Neural progenitor cell (in vitro differentiated cells): ENCODE data around the gene SLC24A4. TPM values are rescaled to one million over a fixed set of nuclear protein-coding genes. Genes with fewer than 3 reads are reported as not detected.

Source experiments
- DNase-seq: peaks from one replicate; pipeline ENCODE4 v3.0.0-alpha.2; 2016; ENCODE audit warnings: low spot score
- H2AFZ ChIP-seq: fragments of 200-600 bp; sonication (generic); replicated peaks from 2 replicates; pipeline ENCODE4 v1.6.1; 2016; ENCODE audit warnings: antibody characterized with exemption
- H3F3A ChIP-seq: fragments of 200-600 bp; sonication (generic); 2 replicates; pipeline ENCODE4 v1.6.1; 2016; ENCODE audit warnings: antibody characterized with exemption, low read depth
- H3K27ac ChIP-seq: fragments of 200-600 bp; sonication (generic); 2 replicates; pipeline ENCODE4 v1.5.1; 2016; ENCODE audit warnings: mild to moderate bottlenecking
- H3K27me3 ChIP-seq: fragments of 200-600 bp; sonication (generic); 2 replicates; pipeline ENCODE4 v1.6.1; 2016; ENCODE audit warnings: mild to moderate bottlenecking, moderate library complexity
- H3K36me3 ChIP-seq: fragments of 200-600 bp; sonication (generic); 2 replicates; pipeline ENCODE4 v1.5.1; 2016
- H3K4me1 ChIP-seq: fragments of 200-600 bp; sonication (generic); 2 replicates; pipeline ENCODE4 v1.6.1; 2016; ENCODE audit warnings: mixed run types
- H3K4me2 ChIP-seq: fragments of 200-600 bp; sonication (generic); 2 replicates; pipeline ENCODE4 v1.6.1; 2016
- H3K4me3 ChIP-seq: fragments of 200-600 bp; sonication (generic); 2 replicates; pipeline ENCODE4 v1.5.1; 2016
- H3K79me2 ChIP-seq: fragments of 200-600 bp; sonication (generic); 2 replicates; pipeline ENCODE4 v1.6.1; 2016; ENCODE audit warnings: low read depth
- H3K9ac ChIP-seq: fragments of 200-600 bp; sonication (generic); 2 replicates; pipeline ENCODE4 v1.6.1; 2016
- H3K9me3 ChIP-seq: fragments of 200-600 bp; sonication (generic); 2 replicates; pipeline ENCODE4 v1.5.1; 2016; ENCODE audit warnings: low read depth
- H4K20me1 ChIP-seq: fragments of 200-600 bp; sonication (generic); 2 replicates; pipeline ENCODE4 v1.6.1; 2016; ENCODE audit warnings: low read depth
- H3K27ac Mint-ChIP-seq: 3 replicates; pipeline ENCODE4 v1.8.0; 2021; ENCODE audit warnings: mixed read lengths
- H3K27me3 Mint-ChIP-seq: 2 replicates; pipeline ENCODE4 v1.8.0; 2022; ENCODE audit warnings: low read depth, mild to moderate bottlenecking, inconsistent platforms, moderate library complexity, mixed read lengths; ENCODE audit not compliant: insufficient read depth
- H3K36me3 Mint-ChIP-seq: 3 replicates; pipeline ENCODE4 v1.8.0; 2021; ENCODE audit warnings: mixed read lengths
- H3K4me1 Mint-ChIP-seq: 3 replicates; pipeline ENCODE4 v1.8.0; 2021; ENCODE audit warnings: mixed read lengths
- H3K4me3 Mint-ChIP-seq: 3 replicates; pipeline ENCODE4 v1.8.0; 2021; ENCODE audit warnings: mild to moderate bottlenecking, moderate library complexity, mixed read lengths
- H3K9me3 Mint-ChIP-seq: 3 replicates; pipeline ENCODE4 v1.8.0; 2020; ENCODE audit warnings: mixed read lengths
- CTCF ChIP-seq: fragments of 200-600 bp; sonication (generic); IDR thresholded peaks from 2 replicates; pipeline ENCODE4 v1.5.1; 2017; ENCODE audit warnings: antibody characterized with exemption, mild to moderate bottlenecking
- EZH2 ChIP-seq: fragments of 200-600 bp; sonication (generic); IDR thresholded peaks from 2 replicates; pipeline ENCODE4 v1.6.1; 2017; ENCODE audit warnings: antibody characterized with exemption, mild to moderate bottlenecking, moderate library complexity
- EZH2phosphoT487 ChIP-seq: fragments of 200-600 bp; sonication (generic); IDR thresholded peaks from 2 replicates; pipeline ENCODE4 v1.6.1; 2017; ENCODE audit warnings: antibody characterized with exemption
- total RNA-seq: library from RNA; depleted of rRNA; stranded (reverse); fragments of >200 nt; gene quantifications from 2 replicates; pipeline ENCODE4 v1.2.3, GENCODE V29; 2015; ENCODE audit warnings: low replicate concordance

The SLC24A4 gene
- total RNA-seq, 1 donor from 2014 or later: 0.73 TPM

- H3K36me3 Mint-ChIP-seq: no peaks in the 10 kb centered on the region
- no peak for DNase-seq
- Histone ChIP-seq H3K36me3 (no peaks in the 10 kb centered on the region), H4K20me1 (no peaks in the 10 kb centered on the region), H2AFZ (no peak overlapping the region), H3K79me2 (no peaks in the 10 kb centered on the region), H3K9me3 (no peaks in the 10 kb centered on the region), H3F3A (no peaks in the 10 kb centered on the region), H3K27me3 (no peaks in the 10 kb centered on the region), H3K4me2 (no peak overlapping the region), H3K4me3 (no peak overlapping the region), H3K27ac (no peak overlapping the region), H3K4me1 (no peaks in the 10 kb centered on the region), H3K9ac (no peak overlapping the region)
- H3K27ac Mint-ChIP-seq: no peak overlapping the region
- H3K4me1 Mint-ChIP-seq: no peaks in the 10 kb centered on the region
- peaks cover 4% of the 10 kb centered on the region for H3K9me3 Mint-ChIP-seq
- no peaks in the 10 kb centered on the region for H3K27me3 Mint-ChIP-seq
- no peak for TF ChIP-seq EZH2phosphoT487
- TF ChIP-seq CTCF: no peak
- TF ChIP-seq EZH2: no peak
- no peak overlapping the region for H3K4me3 Mint-ChIP-seq
Measured at GRCh38 chr14:92282669-92283068, 40.3 kb upstream of the SLC24A4 start.

- Histone ChIP-seq H3K27ac (no peak overlapping the region), H2AFZ (no peak overlapping the region), H3F3A (no peaks in the 10 kb centered on the region), H3K4me3 (no peak overlapping the region), H3K27me3 (peaks cover 3% of the 10 kb centered on the region), H4K20me1 (no peaks in the 10 kb centered on the region), H3K9ac (no peak overlapping the region), H3K9me3 (no peaks in the 10 kb centered on the region), H3K4me2 (no peak overlapping the region), H3K79me2 (no peaks in the 10 kb centered on the region), H3K4me1 (no peaks in the 10 kb centered on the region), H3K36me3 (no peaks in the 10 kb centered on the region)
- H3K4me3 Mint-ChIP-seq: no peak overlapping the region
- TF ChIP-seq EZH2 (no peak), EZH2phosphoT487 (no peak), CTCF (no peak)
- no peak for DNase-seq
- H3K36me3 Mint-ChIP-seq: no peaks in the 10 kb centered on the region
- no peaks in the 10 kb centered on the region for H3K27me3 Mint-ChIP-seq
- no peaks in the 10 kb centered on the region for H3K4me1 Mint-ChIP-seq
- peaks cover 4% of the 10 kb centered on the region for H3K9me3 Mint-ChIP-seq
- no peak overlapping the region for H3K27ac Mint-ChIP-seq
Measured at GRCh38 chr14:92285311-92285710, 37.7 kb upstream of the SLC24A4 start.

- no peaks in the 10 kb centered on the region for H3K27me3 Mint-ChIP-seq
- no peaks in the 10 kb centered on the region for H3K36me3 ChIP-seq
- H3K79me2 ChIP-seq: no peaks in the 10 kb centered on the region
- no peak overlapping the region for H3K4me3 Mint-ChIP-seq
- no peak overlapping the region for H3K27ac Mint-ChIP-seq
- no peak overlapping the region for H3K4me2 ChIP-seq
- TF ChIP-seq EZH2phosphoT487 (no peak), CTCF (no peak), EZH2 (no peak)
- H4K20me1 ChIP-seq: no peaks in the 10 kb centered on the region
- no peak overlapping the region for H3K4me3 ChIP-seq
- H3K9ac ChIP-seq: no peak overlapping the region
- no peaks in the 10 kb centered on the region for H3K4me1 ChIP-seq
- H3K9me3 ChIP-seq: no peaks in the 10 kb centered on the region
- H3K4me1 Mint-ChIP-seq: no peaks in the 10 kb centered on the region
- H3K36me3 Mint-ChIP-seq: no peaks in the 10 kb centered on the region
- no peaks in the 10 kb centered on the region for H3K9me3 Mint-ChIP-seq
- no peak overlapping the region for H2AFZ ChIP-seq
- peaks cover 3% of the 10 kb centered on the region for H3K27me3 ChIP-seq
- no peak overlapping the region for H3K27ac ChIP-seq
- H3F3A ChIP-seq: no peaks in the 10 kb centered on the region
- DNase-seq: no peak
Measured at GRCh38 chr14:92287987-92288386, 35.0 kb upstream of the SLC24A4 start.
